T-helper 1 cell (primary cell): Measurements from ENCODE around the gene MLX.
"Not testable (repeated sequence)": the region's sequence is repeated elsewhere in the genome, so short reads cannot be mapped to it uniquely, and the experiment has no call there.

Experiments used
- DNase-seq, 5 donors: peaks; one replicate each; pipeline ENCODE4 v3.0.0-alpha.2; 2012 to 2020

Gene MLX

DNA sequence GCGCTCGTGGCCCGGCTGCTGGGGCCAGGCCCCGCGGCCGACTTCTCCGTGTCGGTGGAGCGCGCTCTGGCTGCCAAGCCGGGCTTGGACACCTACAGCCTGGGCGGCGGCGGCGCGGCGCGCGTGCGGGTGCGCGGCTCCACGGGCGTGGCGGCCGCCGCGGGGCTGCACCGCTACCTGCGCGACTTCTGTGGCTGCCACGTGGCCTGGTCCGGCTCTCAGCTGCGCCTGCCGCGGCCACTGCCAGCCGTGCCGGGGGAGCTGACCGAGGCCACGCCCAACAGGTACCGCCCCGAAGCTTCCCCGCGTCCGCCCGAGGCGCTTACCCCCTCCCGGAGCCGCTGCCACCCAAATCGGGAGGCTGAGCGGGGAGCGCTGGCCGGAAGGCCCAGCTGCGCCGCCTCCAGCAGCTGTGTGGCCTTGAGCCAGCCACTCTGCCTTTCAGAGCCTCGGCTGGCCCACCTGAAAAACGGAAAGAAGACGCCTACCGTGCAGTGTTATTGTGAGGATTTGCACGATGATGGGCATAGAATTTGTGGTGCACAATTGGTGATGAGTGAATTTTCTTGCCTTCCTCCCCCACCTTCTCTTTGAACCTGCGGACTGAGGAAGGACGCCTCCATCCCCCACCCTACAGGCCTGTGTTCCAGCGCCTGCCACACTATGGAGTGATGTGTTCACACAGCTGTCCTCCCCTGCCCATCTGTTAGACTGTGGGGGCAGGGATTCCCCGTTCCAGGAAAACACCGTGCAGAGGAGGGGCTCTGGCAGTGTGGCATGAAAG is 30.3 kb upstream of the MLX start:
- peak; percentile 49 to 82 (median 60) for DNase-seq

DNA sequence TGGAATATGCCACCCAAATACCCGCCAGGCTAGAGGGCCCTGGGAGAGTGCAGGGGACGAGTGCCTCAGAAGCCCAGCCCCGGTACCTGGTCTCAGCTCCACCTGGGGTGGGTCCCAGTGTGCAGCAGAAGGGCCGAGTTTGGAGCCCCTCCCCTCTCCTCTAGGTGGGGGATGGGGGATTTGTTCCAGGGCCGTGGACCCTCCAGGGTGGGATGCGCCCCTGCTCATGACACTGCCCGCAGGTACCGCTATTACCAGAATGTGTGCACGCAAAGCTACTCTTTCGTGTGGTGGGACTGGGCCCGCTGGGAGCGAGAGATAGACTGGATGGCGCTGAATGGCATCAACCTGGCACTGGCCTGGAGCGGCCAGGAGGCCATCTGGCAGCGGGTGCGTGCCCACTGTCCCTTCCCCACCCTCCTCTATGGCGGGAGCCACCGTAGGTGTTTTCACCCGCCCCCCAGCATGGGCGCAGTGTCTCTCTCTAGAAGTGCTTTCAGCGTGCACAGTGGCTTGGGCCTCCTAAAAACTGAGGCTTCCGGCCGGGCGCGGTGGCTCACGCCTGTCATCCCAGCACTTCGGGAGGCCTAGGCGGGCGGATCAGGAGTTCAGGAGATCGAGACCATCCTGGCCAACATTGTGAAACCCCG is 29.6 kb upstream of the MLX start:
- DNase-seq: no peak

DNA sequence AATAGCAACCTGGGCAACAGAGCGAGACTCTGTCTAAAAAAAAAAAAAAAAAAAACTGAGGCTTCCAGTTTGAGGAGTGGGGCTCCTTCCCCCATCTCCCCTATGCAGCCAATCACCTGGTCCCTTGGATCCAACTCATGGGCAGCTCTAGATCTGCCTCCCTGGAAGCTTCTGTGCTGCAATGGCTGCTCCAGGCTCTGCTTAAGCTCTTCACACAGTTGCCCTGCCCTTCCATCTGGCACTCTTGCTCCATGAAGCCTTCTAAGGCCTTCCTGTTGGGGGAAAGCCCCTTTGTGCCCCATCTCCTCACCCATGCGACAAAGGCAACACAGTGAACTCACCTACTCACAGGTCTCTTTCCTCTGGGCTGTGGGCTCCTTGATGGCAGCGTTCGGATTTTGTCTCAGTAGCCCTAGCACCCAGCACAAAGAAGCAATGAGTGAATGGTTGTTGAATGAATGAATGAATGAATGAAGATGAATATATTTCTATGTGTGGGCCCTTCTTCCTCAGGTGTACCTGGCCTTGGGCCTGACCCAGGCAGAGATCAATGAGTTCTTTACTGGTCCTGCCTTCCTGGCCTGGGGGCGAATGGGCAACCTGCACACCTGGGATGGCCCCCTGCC is 29.0 kb upstream of the MLX start:
- no peak for DNase-seq

DNA sequence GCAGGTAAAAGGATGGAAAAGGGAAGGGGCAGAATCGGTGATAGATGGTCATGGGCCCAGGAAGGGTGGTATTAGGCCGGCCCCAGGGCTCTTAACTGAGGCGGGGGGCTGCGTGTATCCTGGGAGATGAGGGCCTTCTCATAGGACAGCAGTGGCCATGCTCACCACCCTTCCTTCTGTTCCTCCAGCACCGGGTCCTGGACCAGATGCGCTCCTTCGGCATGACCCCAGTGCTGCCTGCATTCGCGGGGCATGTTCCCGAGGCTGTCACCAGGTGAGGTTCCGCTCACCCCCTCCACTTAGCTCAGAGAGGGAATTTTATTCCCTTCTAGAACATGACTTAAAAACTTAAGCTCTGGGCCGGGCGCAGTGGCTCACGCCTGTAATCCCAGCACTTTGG is 28.4 kb upstream of the MLX start:
- no peak for DNase-seq

DNA sequence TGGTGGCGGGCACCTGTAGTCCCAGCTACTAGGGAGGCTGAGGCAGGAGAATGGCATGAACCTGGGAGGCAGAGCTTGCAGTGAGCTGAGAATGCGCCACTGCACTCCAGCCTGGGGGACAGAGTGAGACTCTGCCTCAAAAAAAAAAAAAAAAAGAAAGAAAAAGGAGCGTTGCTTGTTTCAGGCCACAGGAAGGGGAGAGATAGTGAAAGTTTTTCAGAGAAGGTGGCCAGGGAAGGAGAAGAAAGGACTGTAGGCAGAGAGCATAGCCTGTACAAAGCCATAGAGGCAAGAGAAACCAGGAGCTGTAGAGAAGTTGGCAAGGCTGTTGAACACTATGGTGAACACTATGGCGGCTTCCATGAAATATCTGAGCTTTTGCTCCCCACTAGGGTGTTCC is 26.3 kb upstream of the MLX start:
- not testable (repeated sequence) for DNase-seq

DNA sequence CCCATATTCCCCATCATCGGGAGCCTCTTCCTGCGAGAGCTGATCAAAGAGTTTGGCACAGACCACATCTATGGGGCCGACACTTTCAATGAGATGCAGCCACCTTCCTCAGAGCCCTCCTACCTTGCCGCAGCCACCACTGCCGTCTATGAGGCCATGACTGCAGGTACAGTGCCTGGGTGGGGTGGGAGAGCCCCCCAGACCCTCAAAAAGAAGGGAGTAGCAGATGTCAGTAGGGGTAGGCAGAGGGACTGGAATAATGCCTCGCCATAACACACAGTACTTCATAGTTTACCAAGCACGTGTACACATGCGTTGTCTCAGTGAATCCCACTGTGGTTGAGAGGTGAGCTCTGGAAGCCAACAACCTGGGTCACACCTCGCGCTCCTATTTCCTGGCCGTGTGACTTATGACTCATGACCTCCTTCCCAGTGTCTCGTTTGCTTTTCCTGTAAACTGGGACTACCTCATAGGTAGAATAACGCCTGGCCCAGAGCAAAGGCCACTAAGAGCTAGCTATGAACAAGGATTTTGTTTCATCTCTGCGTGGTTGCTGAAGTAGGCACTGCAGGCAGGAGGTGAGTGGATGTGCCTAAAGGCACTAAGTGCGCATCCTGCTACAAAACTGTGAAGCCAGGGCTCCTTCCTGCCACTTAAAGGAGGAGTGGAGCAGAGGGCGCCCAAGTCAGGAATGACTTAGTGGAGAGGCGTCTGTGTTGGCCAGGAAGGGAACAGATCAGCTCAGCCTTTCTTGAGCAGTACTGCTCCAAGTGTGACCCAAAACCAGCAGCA is 25.7 kb upstream of the MLX start:
- peak in 1 of 5 donors; percentile 48 for DNase-seq

DNA sequence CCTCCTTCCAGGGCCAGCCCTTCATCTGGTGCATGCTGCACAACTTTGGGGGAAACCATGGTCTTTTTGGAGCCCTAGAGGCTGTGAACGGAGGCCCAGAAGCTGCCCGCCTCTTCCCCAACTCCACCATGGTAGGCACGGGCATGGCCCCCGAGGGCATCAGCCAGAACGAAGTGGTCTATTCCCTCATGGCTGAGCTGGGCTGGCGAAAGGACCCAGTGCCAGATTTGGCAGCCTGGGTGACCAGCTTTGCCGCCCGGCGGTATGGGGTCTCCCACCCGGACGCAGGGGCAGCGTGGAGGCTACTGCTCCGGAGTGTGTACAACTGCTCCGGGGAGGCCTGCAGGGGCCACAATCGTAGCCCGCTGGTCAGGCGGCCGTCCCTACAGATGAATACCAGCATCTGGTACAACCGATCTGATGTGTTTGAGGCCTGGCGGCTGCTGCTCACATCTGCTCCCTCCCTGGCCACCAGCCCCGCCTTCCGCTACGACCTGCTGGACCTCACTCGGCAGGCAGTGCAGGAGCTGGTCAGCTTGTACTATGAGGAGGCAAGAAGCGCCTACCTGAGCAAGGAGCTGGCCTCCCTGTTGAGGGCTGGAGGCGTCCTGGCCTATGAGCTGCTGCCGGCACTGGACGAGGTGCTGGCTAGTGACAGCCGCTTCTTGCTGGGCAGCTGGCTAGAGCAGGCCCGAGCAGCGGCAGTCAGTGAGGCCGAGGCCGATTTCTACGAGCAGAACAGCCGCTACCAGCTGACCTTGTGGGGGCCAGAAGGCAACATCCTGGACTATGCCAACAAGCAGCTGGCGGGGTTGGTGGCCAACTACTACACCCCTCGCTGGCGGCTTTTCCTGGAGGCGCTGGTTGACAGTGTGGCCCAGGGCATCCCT is 23.5 kb upstream of the MLX start:
- no peak for DNase-seq

DNA sequence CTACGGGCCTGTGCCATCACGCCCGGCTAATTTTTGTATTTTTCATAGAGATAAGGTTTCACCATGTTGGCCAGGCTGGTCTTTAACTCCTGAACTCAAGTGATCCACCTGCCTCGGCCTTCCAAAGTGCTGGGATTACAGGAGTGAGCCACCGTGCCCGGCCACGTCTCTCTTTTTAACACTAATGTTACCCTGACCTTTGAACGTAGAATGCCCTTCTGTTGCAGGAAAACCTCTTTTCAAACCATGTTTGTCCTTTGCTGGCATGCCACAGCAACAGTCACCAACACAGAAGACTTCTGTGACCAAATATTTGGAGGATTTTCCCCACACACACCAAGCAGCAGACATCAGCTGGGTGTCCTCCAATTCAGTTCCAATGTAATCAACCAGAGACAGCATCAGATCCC is 22.0 kb upstream of the MLX start:
- DNase-seq: no peak

DNA sequence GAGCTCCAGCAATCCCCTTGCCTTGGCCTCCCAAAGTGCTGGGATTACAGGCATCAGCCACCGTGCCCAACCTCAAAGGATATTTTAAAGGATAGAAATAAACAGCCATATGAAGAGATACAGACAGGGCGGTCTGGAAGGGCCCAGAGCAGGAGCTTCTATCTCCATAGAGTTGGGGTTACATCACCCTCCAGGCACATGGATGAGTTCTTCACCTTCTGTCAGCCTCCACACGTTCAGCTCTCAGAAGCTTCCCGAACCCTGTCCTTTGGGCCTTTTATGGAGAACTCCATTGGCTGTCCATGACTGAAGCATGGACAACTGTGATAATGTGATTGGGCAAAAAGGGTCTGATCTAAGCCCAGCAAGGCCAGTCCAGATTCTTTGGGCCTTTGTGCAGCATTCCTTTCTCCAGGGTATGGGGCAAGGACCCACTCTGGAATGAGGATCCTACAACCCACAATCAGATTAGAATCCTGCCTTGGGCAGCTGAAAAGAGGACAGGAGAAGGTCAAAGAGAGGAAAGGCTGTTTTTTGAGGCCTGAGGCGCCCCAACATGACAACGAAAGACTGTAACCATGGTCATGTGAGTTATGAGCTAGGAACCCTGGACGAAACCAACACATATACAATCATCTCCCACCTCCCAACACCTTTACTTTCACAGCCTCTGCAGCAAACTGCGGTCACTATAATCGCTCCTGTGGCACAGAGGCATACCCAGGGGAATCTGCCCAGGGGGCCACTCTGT is 21.0 kb upstream of the MLX start:
- not testable (repeated sequence) for DNase-seq

DNA sequence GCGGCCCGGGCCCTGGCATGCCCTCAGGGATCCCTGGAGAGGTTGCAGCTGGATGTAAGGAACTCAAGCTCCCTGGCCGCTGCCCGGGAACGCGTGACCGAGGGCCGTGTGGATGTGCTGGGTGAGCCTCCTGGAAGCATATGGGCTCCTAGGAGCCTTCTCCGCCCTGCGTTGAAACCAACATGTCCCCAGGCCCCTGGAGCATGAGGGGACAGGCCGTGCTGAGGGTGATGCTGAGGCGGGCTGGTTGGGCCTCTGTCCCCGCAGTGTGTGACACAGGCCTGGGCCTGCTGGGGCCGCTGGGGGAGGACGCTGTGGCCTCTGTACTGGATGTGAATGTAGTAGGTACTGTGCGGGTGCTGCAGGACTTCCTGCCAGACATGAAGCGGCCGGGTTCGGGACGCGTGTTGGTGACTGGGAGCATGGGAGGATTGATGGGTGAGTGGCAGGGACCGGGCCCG is 19.9 kb upstream of the MLX start:
- no peak for DNase-seq

DNA sequence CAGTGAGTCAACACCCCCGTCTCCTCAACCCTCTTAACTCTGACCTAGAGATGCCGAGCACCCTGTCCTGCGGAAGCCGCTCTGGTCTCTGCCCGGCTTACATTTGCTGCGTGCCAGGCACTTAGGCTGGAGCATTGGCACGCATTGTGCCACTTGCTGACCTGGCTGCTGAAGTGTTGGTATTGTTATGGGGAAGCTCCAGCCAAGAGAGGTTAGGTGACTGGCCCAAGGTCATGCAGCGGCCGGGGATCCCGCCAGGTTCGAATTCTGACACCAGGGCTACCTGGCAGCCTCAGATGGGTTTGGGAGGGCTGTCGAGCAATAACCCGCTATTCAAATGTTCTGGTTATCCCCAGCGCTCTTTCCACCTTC is 19.2 kb upstream of the MLX start:
- no peak for DNase-seq

DNA sequence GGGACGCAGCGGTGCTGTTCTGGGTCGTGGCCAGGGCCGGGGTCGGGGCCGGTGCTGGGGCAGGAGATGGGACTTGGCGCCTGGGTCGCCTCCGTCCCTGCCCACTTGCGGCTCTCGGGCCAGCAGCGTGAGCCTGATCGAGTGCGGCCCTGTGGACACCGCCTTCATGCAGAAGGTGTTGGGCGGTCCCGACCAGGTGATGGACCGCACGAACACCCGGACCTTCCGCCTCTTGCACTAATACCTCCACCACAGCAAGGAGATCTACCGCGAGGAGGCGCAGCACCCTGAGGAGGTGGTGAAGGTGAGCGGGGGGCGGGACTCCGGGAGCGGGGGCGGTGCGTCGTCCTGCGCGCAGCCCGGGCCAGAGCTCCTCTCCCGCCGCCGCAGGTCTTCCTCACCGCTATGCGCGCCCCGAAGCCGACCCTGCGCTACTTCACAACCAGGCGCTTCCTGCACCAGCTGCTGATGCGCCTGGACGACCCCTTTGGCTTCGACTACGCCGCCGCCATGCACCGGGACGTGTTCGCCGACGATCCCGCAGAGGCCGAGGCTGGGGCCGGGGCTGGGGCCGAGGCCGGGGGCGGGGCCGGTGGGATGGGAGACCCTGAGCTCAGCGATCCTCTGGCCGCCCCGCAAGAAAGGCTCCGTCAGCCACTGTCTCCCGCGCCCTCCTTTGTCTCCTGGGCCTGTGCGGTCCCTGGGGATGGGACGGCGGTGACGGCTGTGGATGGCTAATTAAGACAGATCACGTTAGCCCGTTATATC is 18.6 kb upstream of the MLX start:
- peak; percentile 56 to 74 (median 68) for DNase-seq

DNA sequence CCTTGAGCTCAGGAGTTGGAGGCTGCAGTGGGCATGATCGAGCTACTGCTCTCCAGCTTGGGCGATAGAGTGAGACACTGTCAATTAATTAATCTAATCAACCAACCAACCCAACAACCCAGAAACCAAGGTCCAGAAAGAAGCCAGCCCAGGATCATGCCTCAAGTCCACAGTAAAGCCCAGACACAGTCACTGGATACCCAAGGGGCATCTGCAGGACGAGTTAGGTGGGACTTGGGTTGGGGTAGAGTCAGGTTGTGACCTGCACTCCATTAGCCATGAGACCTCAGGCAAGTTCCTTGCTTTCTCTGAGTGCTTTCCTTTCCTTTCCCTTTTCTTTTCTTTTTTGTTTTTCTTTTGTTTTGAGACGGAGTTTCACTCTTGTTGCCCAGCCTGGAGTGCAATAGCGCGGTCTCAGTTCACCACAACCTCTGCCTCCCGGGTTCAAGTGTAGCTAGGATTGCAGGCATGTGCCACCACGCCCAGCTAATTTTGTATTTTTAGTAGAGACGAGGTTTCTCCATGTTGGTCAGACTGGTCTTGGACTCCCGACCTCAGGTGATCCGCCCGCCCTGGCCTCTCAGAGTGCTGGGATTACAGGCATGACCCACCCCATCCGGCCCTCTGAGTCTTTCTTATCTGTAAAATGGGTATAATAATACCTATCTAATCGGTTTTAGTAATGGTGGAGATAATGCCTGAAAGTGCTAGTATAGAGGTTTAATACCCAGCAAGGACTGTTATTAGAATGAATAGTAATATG is 17.7 kb upstream of the MLX start:
- no peak for DNase-seq

DNA sequence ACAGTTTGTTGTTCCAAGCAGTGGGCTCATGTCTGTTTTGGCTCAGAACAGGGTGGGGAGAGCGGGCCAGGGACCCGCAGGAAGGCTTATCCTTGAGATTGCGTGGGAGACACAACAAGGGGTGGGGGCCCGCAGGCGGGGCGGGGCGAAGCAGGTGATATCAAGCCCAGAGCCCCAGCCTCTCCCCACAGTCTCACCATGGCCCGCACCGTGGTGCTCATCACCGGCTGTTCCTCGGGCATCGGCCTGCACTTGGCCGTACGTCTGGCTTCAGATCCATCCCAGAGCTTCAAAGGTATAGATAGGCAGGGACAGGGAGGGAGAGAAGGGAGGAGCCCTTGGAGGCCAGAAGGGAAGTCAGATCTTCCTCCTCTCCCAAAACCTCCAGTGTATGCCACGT is 14.2 kb upstream of the MLX start, which contains the start of gene HSD17B1:
HSD17B1 (plus strand) TSS at position 188 of the 400 bp plus-strand sequence; CDS start at position 199, 11 bp downstream.
- not testable (repeated sequence) for DNase-seq

DNA sequence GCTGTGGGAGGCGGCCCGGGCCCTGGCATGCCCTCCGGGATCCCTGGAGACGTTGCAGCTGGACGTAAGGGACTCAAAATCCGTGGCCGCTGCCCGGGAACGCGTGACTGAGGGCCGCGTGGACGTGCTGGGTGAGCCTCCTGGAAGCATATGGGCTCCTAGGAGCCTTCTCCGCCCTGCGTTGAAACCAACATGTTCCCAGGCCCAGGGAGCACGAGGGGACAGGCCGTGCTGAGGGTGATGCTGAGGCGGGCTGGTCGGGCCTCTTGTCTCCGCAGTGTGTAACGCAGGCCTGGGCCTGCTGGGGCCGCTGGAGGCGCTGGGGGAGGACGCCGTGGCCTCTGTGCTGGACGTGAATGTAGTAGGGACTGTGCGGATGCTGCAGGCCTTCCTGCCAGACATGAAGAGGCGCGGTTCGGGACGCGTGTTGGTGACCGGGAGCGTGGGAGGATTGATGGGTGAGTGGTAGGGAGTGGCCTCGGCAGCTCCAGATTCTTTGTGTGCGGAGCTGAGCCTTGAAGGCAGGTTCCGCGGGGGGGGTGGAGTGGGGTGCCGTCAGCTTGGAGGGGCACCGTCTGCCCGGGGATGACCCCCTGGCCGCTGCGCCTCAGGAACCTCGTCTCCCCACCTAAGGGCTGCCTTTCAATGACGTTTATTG is 13.6 kb upstream of the MLX start:
- DNase-seq: no peak

DNA sequence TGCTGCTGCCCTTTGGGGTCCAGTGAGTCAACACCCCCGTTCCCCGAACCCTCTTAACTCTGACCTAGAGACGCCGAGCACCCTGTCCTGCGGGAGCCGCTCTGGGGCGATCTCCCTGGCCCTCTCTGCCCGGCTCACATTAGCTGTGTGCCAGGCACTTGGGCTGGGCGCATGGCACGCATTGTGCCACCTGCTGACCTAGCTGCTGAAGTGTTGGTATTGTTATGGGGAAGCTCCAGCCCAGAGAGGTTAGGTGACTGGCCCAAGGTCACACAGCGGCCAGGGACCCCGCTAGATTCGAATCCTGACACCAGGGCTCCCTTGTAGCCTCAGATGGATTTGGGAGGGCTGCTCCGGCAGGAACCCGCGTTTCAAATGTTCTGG is 13.0 kb upstream of the MLX start:
- no peak for DNase-seq

DNA sequence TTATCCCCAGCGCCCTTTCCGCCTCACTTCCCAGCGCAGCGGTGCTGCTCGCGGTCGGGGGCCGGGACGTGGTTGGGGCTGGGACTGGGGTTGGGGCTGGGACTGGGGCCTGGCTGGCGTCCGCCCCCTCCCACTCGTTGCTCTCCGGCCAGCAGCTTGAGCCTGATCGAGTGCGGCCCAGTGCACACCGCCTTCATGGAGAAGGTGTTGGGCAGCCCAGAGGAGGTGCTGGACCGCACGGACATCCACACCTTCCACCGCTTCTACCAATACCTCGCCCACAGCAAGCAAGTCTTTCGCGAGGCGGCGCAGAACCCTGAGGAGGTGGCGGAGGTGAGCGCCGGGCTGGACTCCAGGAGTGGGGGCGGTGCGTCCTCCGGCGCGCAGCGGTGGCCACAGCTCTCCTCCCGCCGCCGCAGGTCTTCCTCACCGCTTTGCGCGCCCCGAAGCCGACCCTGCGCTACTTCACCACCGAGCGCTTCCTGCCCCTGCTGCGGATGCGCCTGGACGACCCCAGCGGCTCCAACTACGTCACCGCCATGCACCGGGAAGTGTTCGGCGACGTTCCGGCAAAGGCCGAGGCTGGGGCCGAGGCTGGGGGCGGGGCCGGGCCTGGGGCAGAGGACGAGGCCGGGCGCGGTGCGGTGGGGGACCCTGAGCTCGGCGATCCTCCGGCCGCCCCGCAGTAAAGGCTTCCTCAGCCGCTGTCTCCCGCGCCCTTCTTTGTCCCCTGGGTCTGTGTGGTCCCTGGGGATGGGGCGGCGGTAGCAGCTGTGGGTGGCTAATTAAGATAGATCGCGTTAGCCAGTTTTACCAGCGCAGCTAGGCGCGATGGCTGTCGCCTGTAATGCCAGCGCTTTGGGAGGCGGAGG is 12.4 kb upstream of the MLX start:
- peak; percentile 53 to 87 (median 63) for DNase-seq

DNA sequence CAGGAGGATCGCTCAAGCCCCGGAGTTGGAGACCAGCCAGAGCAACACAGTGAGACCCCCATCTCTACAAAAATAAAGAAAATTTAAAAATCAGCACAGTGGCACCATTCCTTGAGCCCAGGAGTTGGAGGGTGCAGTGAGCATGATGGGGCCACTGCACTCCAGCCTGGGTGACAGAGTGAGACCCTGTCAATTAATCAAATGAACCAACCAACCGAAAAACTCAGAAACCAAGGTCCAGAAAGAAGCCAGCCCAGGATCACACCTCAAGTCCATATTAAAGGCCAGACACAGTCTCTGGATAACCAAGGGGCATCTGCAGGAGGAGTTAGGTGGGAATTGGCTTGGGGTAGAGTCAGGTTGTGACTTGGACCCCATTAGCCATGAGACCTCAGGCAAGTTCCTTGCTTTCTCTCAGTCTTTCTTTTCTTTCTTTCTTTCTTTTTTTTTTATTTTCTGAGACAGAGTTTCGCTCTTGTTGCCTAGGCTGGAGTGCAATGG is 11.7 kb upstream of the MLX start:
- DNase-seq: no peak
